Lung (tissue), 12 donors: ENCODE results near the gene SLC2A10. TPM values are rescaled to one million over a fixed set of nuclear protein-coding genes. Genes with fewer than 3 reads are reported as not detected.

Source experiments
- ATAC-seq: fragments of 200-7000 bp; cut with Tn5 transposase; one replicate; pipeline ENCODE4 v1.9.1; 2020; ENCODE audit warnings: moderate number of reproducible peaks; ENCODE audit not compliant: insufficient read depth, low FRiP score
- DNase-seq, 3 donors: peaks; one replicate each; pipeline ENCODE4 v3.0.0-alpha.2; 2013 to 2017
- H3K27ac ChIP-seq, 2 donors: one replicate each; pipeline ENCODE4 v1.5.1; 2013; ENCODE audit warnings: mild to moderate bottlenecking in 2 of 2, moderate library complexity in 2 of 2, control low read depth in 1 of 2, inconsistent platforms in 1 of 2, low read depth in 1 of 2, low read length in 1 of 2
- H3K27me3 ChIP-seq, 3 donors: one replicate each; pipeline ENCODE4 v1.5.1; 2013; ENCODE audit warnings: low read length in 2 of 3; ENCODE audit not compliant: control insufficient read depth in 3 of 3, insufficient read depth in 3 of 3
- H3K36me3 ChIP-seq, 4 donors: one replicate each; pipeline ENCODE4 v1.5.1; 2013; ENCODE audit warnings: low read length in 4 of 4, mild to moderate bottlenecking in 1 of 4, moderate library complexity in 1 of 4; ENCODE audit not compliant: control insufficient read depth in 4 of 4, insufficient read depth in 4 of 4
- H3K4me1 ChIP-seq, 5 donors: one replicate each; pipeline ENCODE4 v1.5.1; 2013; ENCODE audit warnings: low read length in 5 of 5, mild to moderate bottlenecking in 2 of 5, moderate library complexity in 1 of 5; ENCODE audit not compliant: control insufficient read depth in 5 of 5, insufficient read depth in 5 of 5
- H3K4me3 ChIP-seq: one replicate; pipeline ENCODE4 v1.5.1; 2013; ENCODE audit warnings: mild to moderate bottlenecking, control low read depth, moderate library complexity
- H3K9ac ChIP-seq, 2 donors: one replicate each; pipeline ENCODE4 v1.5.1; 2013; ENCODE audit warnings: low read length in 2 of 2, control low read depth in 1 of 2; ENCODE audit not compliant: insufficient read depth in 1 of 2
- H3K9me3 ChIP-seq, 4 donors: one replicate each; pipeline ENCODE4 v1.5.1; 2013; ENCODE audit warnings: low read length in 3 of 4, mild to moderate bottlenecking in 1 of 4, moderate library complexity in 1 of 4; ENCODE audit not compliant: control insufficient read depth in 4 of 4, insufficient read depth in 3 of 4
- WGBS, 2 donors: extraction: QIAGEN DNeasy Blood & Tissue Kit; methylation state at CpG; one replicate each; pipeline ENCODE4 v1.1.7; 2013; 5-methylcytosine and 5-hydroxymethylcytosine counted together
- polyA plus RNA-seq, 2 donors: library from polyadenylated mRNA; stranded (reverse); fragments of 200-250 nt; gene quantifications; one replicate each; pipeline ENCODE4 v1.2.1, GENCODE V29; 2013
- total RNA-seq, 2 donors: library from RNA; depleted of rRNA in 1 of 2; stranded (reverse); fragments of >200 nt in 1 of 2; gene quantifications; one replicate each; pipeline ENCODE4 v1.2.1, GENCODE V29; 2014 to 2021
- TF ChIP-seq, protein P1 (sequence below): IDR thresholded peaks from 2 replicates; pipeline ENCODE4 v1.5.1; 2012; ENCODE audit warnings: mild to moderate bottlenecking; ENCODE audit errors: control extremely low read depth, extremely low read depth
- donor health status: control.
- donor health status: control.
- donor health status: Bipolar disorder and iron deficiency.
- donor health status: healthy.
- donor health status: DM: yes; HTN: yes; CAD: no.

The SLC2A10 gene
- total and polyA plus RNA-seq, 4 donors = 7.4 to 20.6 (median 12.1) TPM

DNA sequence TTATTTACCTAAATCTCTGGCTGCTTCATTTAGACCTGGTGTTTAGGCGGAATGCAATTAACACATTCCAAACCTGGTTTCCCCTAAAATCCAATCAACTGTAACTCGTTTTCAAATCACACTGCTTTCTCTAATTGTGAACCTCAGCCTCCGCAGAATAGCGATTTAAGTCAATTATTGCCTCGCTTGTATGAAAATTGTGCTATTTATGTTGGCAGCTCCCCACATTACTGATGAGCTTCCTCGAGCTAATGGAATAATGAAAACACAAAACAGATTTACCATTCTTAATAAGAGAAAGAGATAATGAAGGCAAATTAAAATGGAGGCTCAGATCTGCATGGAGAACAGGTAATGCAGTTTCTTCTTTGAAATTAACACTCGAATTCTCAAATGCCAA is 67.9 kb downstream of the SLC2A10 start:
- WGBS, 2 donors = 73 to 83% methylated on average over 7 of the region's 7 CpGs
- ATAC-seq = no peak

DNA sequence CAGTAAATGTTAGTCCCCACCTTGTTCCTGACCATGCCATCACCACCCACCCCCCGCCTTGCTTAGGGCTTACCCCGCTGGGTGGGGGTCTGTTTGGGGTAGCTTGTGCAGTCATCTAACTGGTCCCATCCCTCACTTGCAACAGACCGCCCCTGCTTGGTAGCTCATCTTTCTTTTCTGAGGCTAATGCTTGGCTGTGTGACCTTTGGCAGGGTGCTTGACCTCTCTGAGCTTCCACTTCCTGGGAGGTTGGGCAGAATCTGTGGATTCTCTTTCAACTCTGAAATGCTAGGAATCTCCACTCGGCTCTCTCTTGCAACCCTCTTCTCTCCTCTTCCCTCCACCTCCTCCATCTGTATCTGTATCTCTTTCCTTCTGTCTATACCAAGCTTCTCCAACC is 70.4 kb downstream of the SLC2A10 start:
- no peak overlapping the region for H3K4me3 ChIP-seq
- WGBS, 2 donors = 76 to 79% methylated on average over 4 of the region's 4 CpGs
- H3K27me3 ChIP-seq = peaks cover 0 to 4% (median 0%) of the 10 kb centered on the region in 3 donors
- DNase-seq (no peak), ATAC-seq (no peak)
- H3K9ac ChIP-seq = no peak overlapping the region
- no peak overlapping the region for H3K27ac ChIP-seq
- H3K9me3 ChIP-seq = no peaks in the 10 kb centered on the region
- H3K4me1 ChIP-seq = no peaks in the 10 kb centered on the region
- no peaks in the 10 kb centered on the region for H3K36me3 ChIP-seq
- TF ChIP-seq, protein P1, sequence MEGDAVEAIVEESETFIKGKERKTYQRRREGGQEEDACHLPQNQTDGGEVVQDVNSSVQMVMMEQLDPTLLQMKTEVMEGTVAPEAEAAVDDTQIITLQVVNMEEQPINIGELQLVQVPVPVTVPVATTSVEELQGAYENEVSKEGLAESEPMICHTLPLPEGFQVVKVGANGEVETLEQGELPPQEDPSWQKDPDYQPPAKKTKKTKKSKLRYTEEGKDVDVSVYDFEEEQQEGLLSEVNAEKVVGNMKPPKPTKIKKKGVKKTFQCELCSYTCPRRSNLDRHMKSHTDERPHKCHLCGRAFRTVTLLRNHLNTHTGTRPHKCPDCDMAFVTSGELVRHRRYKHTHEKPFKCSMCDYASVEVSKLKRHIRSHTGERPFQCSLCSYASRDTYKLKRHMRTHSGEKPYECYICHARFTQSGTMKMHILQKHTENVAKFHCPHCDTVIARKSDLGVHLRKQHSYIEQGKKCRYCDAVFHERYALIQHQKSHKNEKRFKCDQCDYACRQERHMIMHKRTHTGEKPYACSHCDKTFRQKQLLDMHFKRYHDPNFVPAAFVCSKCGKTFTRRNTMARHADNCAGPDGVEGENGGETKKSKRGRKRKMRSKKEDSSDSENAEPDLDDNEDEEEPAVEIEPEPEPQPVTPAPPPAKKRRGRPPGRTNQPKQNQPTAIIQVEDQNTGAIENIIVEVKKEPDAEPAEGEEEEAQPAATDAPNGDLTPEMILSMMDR = no peak

More for the DNA sequence above, 67.9 kb downstream of the SLC2A10 start:
- H3K9ac ChIP-seq = no peak overlapping the region
- no peaks in the 10 kb centered on the region for H3K9me3 ChIP-seq
- no peak for DNase-seq
- no peak overlapping the region for H3K27ac ChIP-seq
- no peaks in the 10 kb centered on the region for H3K4me1 ChIP-seq
- peaks cover 0 to 4% (median 0%) of the 10 kb centered on the region in 3 donors for H3K27me3 ChIP-seq
- TF ChIP-seq, protein P1 = no peak
- H3K36me3 ChIP-seq = no peaks in the 10 kb centered on the region
- H3K4me3 ChIP-seq = no peak overlapping the region

DNA sequence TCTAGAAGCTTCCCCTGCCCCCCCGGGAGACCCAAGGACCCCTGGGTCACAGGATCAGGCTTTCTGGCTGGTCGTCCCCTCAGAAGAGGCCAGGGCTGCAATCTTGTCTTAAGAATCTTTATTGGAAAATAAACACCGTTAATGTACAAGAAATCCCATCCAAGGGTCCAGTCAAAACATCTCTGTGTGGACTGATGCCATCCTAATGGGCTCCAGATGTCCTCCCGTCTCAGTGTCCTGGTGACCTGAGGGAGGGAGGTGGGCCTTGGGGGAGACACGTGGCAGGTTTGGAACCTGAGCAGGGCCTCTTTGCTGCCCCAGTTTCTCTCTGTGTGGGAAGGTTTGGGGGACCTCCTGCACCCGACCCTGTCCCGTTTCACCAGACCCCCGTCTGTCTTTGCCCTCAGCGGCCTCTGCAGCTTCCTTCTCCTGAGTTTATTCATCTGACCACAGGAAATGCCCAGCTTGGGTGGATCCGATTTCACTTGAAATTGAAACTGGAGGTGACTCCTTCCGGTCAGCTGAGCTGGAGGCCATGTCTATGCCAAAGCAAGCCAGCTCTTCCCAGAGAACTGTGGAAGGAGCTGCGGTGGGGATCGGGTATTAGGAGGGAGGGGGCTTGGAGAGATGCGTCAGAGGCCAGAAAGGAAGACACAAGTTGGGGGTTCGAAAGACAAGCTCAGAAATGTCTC is 75.1 kb downstream of the SLC2A10 start:
- Histone ChIP-seq H3K4me3 (no peak overlapping the region), H3K9me3 (peaks cover 0 to 2% (median 0%) of the 10 kb centered on the region in 4 donors), H3K4me1 (no peaks in the 10 kb centered on the region), H3K9ac (no peak overlapping the region), H3K27me3 (peaks cover 0 to 7% (median 0%) of the 10 kb centered on the region in 3 donors), H3K27ac (no peak overlapping the region), H3K36me3 (no peaks in the 10 kb centered on the region)
- 57 to 59% methylated on average over 15 of the region's 15 CpGs for WGBS, 2 donors
- ATAC-seq (no peak), DNase-seq (no peak)
- TF ChIP-seq, protein P1 = no peak

Other genes starting within 250 kb of the SLC2A10 start
- gene ZNF334, start 196.1 kb upstream of the SLC2A10 start, total RNA-seq = 10 to 100 TPM in 1 of 2 donors, 1 to 10 TPM in 1; 7.0 to 25.3 TPM
- gene ZNF334, start 196.1 kb upstream of the SLC2A10 start, polyA plus RNA-seq = 1 to 10 TPM; 1.4 to 3.7 TPM
- gene OCSTAMP, start 159.0 kb upstream of the SLC2A10 start, total RNA-seq = under 1 TPM in 1 of 2 donors, not detected in 1; 0.11 TPM
- gene OCSTAMP, start 159.0 kb upstream of the SLC2A10 start, polyA plus RNA-seq = not detected
- gene SLC13A3, start 58.2 kb upstream of the SLC2A10 start, total RNA-seq = 1 to 10 TPM; 2.1 to 2.4 TPM
- 1 to 10 TPM; 1.1 to 1.9 TPM for gene SLC13A3, start 58.2 kb upstream of the SLC2A10 start, polyA plus RNA-seq
- gene TP53RK, start 20.2 kb upstream of the SLC2A10 start, total RNA-seq = 10 to 100 TPM; 11.6 to 15.7 TPM
- 10 to 100 TPM; 12.5 TPM for gene TP53RK, start 20.2 kb upstream of the SLC2A10 start, polyA plus RNA-seq
- 1 to 10 TPM; 2.2 to 4.4 TPM for gene EYA2, start 185.2 kb downstream of the SLC2A10 start, total RNA-seq
- gene EYA2, start 185.2 kb downstream of the SLC2A10 start, polyA plus RNA-seq = 1 to 10 TPM; 1.6 to 2.0 TPM